ENCODE data around the gene NSMF.

NSMF gene

DNA sequence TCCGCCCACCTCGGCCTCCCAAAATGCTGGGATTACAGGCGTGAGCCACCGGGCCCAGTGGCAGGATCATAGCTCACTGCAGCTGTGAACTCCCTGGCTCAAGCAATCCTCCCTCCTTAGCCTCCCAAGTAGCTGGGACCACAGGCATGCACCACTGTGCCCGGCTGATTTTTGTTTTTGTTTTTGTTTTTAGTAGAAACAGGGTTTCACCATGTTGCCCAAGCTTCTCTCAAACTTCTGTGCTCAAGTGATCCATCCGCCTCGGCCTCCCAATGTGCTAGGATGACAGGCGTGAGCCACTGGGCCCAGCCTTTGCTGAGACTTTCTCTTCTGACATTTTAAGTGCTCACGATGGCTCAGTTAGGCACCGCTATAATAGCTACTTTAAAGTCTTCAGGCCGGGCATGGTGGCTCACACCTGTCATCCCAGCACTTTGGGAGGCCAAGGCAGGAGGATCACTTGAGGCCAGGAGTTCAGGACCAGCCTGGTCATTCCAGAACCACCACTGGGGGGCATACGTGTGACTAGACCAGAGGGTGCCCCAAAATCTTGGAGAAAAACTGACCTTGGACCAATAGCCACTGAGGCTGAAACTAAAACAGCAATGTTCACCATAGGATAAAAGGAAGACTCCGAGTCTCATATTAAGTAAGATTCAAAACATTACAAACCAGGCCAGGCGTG lies 14.9 kb downstream of the NSMF start:
- no peak for DNase-seq

DNA sequence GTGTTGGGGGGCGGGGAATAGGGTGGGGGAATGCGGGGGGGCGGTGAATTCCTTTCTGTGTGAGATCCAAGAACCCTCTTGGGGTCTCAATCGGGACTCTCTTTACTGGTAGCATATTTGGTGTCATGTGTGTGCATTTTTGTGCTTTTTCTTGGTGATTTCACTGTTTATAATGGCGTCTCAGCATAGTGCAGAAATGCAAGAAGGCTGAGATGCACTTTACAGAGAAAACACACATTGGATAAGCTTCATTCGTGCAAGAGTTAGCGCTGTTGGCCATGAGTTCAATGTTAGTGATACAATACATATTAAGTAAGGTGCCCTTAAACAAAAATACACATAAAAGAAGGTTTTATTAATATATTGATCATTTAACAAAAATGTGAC lies 17.2 kb downstream of the NSMF start:
- DNase-seq = no peak

DNA sequence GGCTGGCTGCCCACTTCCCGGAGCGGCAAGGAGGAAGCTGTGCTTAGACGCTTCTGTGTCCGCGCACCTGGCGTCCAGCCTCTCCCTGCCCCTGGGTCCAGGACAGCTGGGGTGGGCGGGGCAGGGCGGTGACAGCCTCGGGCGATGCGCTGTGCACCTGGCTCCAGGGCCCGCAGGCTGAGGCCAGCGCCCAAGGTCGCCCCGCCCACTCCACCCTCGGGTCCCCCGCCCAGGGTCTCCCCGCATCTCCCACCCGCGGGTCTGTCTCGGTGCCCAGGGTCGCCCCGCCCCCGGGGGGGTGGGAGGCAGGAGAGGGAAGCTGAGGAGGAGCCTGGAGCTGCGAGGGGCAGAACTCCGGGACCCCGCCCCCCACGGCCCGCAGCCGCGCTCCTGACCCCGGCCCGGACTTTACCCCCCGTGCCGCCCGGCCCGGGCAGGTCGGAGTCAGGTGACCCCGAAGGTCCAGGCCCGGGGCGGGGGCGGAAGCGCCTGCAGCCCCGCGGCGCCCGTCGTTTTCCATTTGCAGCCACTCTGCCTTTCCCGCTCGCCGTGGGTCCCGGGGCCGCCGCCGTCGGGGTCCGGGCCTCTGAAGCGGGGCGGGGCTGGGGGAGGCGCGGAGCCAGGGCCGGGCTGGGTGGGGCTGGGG lies 17.7 kb downstream of the NSMF start, which contains the start of gene ENTPD8:
Gene ENTPD8 (minus strand): TSS at position 69 of the 646 bp plus-strand sequence. CDS start 3,072 bp downstream, outside the sequence.
- DNase-seq = peak; percentile 76

DNA sequence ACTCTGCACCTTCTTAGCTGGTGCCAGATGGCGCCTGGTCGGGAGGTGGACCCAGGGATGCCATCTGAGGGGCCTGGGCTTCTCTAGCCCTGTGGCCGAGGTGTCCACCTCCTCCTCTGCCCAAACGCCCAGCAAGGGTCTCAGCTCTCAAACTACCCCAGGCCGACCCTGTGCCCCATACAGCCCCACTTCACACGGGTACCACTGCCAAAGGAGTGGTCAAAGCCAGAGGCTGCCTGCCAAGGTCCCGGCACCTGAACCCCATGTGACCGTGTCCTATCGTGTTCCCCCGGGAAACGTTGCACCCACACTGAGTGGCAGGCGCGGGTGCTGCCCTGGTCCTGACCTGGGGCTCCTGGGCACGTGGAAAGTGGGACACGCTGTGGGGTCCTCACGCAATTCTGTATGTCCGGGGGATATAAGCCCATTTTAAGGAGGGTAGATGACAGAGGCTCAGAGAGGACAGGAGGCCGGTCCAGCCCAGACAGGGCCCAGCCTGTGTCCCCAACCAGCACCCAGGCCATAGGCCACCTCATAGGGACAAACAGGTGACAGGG lies 19.9 kb downstream of the NSMF start:
- DNase-seq = no peak

DNA sequence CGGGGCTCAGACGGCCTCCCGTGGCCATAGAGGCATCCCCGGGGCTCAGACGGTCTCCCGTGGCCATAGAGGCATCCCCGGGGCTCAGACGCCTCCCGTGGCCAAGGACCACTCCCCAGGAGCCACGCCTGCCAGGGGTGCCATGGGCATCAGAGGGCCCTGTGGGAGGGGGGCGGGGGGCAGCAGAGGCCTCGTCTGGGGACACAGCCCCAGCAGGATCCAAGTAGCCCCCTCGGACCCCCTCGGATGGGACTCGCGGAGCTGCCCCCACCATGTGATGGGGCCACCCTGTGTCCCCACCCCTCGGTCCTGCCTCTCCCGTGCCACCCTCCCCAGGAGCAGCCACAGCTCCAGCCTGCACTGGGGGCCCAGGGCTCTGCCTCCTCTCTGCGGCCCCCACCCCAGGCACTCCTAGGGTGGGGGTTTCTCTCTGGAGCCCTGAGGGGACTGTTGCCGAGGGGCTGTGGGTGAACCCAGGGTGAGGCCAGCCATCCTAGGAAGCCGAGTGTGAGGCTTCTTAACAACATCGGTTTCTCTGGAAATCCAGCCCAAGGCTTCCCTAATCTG lies 20.5 kb downstream of the NSMF start:
- DNase-seq = no peak

DNA sequence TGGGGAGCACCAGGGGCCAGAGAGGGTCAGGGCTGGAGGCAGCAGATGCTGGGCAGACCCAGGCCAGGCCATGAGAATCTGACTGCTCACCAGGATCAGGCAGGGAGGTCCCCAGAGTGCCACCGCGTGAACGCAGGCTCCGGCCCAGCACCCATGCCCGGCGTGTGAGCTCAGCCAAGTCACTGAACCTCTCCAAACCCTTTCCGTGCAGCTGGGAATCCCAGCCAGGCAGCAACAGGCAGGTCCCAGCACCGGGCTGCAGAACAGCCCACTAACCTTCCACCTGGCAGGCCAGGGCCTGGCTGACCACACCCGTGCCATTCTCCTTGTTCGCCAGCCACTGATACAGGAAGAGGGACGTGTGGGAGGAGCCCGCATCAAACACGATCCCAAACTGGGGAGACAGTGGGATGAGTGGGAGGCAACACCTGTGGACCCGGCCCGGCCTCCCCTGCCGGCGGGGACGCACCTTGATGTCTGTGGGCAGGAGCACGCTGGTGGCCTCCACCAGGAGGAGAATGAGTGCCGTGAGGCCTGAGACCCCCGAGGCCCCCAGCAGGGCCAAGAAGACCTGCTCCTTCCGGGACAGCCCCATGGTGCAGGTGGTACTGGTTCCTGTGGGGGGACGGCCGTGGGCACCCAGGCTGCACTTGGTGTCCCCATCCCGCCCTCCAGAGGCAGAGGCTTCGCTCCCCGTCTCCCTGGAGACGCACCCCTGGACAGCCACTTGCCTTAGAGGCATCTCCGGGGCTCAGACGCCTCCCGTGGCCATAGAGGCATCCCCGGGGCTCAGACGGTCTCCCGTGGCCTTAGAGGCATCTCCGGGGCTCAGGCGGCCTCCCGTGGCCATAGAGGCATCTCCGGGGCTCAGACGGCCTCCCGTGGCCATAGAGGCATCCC lies 21.2 kb downstream of the NSMF start:
- no peak for DNase-seq

DNA sequence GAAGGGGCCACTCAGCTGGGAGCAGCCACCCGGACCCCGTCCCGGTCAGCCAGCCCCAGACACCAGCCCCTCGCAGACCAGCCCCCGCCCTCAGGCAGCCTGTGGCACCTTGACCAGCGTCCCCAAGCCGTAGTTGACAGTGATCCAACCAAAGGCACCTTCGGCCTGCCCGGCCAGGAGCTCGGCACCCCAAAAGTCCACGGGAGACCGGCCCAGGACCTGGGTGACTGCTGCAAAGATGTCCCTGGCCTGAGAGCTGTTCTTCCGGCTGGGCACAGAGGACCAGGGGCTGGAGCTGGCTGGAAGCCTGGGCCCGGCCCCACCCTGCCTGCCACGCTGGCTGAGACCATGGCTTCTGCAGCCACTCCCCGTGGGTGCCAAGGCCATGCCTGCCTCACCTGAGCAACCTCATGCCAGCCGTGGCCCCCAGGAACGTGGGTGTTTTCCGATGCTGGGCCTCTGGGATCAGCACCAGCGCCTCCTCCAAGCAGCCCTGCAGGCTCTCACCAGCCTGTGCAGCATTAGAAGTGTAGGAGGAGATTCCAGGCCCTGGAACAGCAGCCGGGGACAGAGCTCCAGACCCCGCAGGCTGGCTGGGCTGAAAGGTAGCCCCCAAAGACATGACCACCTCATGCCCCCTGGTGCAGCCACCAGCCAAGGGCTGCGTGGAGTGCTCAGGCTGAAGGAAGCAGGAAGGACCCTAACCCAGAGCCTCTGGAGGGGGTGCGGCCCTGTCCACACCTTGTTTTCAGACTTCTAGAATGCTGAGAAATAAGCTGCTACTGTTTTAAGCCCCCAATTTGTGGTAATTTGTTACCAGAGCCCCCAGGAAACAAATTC lies 22.2 kb downstream of the NSMF start:
- no peak for DNase-seq

DNA sequence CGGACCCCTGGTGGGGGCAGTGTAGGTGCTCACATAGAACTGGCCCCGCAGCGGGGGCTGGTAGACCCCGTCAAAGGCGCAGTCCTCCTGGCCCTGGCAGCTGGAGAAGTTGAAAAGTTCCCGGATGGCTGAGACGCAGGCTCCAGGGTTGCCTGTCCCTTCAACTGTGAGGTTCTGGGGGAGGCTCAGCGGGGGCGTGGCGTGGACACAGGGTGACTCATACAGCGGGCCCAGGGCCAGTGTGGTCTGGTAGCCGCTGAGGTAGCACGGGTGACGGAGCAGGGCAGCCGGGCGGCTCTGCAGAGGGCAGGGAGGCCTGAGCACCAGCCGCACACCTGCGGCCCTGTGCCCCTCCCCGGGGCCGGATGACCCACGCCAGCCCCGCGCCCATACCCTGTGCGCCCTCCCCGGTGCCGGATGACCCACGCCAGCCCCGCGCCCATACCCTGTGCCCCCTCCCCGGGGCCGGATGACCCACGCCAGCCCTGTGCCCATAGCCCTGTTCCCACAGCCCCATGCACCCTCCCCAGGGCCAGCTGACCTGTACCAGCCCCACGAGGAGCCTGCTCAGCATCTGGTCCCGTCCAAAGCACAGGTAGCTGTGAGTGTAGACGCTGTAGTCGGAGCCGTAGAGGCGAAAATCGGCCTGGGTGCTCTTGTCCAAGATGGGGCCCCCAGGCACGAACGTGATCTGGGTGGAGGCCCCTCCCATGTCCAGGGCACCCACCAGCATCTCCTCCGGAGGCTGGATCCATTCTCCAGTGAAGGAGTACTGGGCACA lies 23.0 kb downstream of the NSMF start:
- DNase-seq = no peak

DNA sequence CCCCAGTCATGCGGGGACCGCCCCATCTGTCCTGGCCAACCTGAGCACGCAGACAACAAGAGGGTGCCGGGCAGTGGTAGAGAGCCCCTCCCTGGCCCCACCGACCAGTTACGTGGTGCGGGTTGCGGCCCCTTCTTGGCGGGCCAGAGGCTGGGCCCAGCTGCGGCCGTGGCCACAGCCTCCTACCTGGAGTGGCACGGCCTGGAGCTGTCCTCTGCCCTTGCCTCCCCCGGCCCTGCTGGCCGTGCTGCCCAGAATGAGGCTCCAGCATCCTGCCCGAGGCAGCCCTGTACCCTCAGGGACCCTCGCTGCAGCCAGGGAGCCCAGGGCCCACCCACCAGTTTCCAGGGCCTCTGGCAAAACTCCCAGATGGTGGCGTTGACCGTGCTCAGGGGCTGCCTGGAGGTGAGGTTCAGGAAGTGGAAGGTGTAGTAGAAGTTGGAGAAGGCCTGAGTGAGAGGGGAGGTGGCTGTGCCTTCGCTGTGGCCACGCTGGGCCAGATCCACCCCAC lies 23.7 kb downstream of the NSMF start:
- no peak for DNase-seq

DNA sequence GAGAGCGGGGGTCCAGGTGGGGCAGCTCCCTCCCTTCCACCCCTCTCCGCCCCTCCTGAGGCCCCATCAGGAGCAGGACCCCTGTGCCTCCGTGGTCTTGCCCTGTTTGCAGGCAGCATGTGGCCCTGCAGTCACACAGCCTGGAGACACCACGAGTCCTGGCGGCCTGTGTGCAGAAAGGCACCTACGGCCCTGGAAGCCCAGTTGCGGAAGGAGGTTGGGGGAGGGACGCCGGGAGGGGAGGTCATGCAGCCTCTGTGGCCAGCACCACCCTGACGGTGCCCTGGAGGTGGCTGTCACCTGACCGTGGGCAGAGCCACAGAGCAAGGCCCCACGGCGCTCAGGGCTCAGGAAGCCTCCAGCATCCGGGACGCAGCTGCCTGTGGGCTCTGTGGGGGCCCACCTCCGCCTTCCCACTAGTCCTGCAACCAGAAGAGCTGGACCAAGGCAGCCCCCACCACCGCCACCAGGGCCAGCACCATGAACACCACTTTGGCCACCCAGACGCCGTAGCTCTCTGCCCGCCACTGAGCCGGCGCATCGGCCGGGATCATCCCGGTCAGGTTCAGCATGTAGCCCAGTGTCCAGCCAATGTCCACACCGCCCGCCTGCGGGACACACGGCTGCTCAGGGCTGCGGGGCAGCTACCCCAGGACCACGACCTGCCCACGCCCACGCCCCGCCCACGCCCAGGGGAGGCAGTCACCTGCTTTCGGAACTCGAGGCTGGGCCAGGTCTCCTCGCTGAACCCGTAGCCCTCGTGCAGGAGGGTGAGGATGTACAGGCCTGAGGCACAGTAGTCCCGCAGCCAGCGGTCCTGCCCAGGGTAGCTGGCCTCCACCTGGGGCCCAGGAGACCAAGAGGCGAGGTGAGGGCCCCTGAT lies 24.4 kb downstream of the NSMF start:
- DNase-seq = no peak

DNA sequence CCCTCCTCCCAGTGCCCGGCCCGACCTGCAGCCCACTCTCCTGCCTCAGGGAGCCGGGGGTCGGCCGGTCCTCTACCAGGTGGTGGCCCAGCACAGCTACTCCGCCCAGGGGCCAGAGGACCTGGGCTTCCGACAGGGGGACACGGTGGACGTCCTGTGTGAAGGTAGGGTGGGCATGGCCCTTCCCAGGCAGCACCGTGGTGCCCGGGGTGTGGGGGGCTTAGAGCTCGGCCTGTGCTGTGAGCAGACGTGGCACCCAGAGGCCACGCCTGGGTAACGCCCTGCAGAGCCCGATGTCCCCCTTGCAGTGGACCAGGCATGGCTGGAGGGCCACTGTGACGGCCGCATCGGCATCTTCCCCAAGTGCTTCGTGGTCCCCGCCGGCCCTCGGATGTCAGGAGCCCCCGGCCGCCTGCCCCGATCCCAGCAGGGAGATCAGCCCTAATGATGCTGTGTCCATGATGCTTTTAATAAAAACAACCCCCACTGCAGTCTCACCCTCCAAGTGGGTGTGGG lies 25.2 kb downstream of the NSMF start:
- DNase-seq = no peak

DNA sequence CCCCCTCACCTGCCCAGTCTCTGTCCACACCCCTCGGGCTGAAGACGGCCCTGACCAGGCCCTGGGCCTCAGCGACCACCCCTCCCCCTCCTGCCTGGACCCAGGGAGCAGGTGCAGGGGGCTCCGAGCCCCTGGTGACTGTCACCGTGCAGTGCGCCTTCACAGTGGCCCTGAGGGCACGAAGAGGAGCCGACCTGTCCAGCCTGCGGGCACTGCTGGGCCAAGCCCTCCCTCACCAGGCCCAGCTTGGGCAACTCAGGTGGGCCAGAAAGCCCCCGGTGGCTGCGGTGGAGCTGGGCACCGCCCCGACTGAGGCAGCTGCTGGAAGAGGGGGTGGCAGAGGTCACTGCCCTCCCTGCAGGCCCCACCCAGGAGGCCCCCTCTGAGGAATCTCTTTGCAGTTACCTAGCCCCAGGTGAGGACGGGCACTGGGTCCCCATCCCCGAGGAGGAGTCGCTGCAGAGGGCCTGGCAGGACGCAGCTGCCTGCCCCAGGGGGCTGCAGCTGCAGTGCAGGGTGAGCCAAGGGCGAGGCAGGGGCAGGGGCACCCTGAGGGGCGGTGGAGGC lies 25.7 kb downstream of the NSMF start:
- no peak for DNase-seq

DNA sequence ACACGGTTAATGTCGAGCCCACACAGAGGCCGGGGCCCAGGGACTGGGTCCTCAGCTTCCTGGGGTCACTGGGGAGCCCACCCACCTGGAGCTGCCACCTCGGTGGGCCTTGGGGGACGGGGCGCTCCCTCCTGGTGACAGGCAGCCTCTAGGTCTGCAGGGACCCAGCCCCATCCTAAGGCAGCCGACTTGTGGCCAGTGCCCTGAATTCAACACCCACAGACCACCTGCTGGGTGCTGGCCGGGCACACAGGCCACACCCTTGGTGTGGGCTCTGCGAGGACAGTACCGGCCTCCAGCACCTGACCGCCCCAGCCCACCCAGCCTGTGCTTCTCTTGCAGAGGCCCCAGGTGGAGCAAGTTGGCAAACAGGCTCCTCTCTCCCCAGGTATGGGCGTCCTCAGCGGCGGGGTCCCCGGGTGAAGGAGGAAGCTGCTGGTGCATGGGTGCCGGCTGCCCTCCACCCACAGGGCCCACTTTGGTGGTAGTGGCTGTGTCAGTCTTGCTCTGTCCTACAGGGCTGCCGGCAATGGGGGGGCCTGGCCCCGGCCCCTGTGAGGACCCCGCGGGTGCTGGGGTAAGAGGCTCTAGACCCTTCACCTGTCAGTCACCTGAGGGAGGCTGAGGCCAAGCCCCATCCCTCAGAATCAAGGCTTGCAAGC lies 26.3 kb downstream of the NSMF start:
- DNase-seq = no peak

DNA sequence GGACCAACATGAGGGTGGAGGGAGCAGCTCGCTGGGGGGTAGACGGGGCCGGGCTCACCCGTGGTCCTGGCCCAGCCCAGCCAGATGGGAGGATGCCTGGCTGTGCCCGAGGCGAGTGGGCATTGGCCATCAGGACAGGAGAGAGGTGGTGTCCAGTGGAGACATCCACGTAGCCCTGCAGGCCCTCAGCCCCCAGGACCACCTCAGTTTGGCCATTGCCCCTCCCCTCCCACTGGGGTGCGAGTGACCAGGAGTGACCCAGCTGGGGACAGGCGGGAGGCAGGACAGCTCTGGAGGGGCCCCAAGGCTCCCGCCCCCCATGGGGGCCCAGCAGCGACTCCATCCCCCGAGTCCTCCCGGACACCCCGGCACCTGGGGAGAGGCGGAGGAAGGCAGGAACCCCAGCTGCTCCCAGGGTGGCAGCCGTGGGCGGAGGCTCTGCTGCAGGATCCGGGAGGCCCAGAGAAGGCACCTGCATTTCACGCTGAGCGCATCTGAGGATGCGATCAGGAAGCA lies 27.7 kb downstream of the NSMF start:
- DNase-seq = no peak

DNA sequence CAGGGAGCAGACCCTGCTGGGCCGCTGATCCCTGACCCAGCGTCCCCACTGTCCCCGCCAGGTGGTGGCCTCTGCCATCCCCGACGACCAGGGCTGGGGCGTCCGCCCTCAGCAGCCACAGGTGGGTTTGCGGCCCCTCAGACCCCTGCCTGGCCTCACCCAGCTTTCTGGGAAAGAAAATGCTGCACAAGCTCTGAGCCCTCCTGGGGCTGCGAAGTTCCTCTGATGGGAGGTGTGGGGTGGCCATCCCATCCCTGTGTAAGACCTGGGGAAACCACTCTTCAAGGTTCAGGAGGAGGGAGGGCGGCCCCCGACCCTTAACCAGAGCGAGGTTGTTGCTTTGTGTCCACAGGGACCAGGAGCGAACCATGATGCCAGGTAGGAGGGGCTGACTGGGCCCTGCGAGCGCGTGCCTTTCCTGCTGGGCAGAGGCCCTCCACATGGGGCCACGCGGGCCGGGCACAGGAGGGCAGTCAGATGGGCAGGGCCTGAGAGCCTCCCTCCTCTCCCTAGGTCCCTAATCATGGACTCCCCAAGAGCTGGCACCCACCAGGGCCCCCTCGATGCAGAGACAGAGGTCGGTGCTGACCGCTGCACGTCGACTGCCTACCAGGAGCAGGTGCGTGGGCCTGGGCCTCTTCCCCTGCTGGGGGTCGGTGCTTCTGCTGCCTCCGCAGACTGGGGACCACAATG lies 28.3 kb downstream of the NSMF start:
- DNase-seq = no peak

DNA sequence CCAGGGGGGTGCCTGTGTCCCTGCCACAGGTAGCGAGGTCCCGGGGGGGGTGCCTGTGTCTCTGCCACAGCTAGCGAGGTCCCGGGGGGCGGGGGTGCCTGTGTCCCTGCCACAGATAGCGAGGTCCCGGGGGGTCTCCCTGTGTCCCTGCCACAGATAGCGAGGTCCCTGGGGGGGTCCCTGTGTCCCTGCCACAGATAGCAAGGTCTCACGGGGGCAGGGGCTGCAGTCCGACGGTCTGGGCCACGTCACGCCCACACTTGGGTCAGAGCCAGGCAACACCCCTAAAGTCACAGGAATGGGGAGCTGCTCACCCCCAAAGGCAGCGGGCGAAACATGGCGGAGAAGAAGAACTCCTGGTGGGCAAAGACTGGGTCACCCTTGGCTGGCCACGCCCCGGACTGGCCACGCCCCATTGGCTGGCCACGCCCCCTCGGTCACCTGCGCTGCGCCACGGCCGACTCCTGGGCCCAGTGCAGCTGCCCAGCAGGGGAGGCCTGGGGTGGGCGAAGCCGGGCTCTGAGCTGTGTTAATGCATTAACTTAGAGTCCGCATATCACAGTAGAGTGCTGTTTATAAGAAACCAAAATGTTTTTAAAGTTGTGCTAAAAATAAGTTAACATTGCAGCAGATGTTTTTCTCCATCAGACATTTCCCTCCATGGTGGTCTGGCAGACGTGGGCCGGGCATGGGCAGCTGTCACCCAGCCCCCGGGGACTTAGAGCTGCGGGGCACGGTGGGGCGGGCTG lies 29.0 kb downstream of the NSMF start:
- peak; percentile 32 for DNase-seq

DNA sequence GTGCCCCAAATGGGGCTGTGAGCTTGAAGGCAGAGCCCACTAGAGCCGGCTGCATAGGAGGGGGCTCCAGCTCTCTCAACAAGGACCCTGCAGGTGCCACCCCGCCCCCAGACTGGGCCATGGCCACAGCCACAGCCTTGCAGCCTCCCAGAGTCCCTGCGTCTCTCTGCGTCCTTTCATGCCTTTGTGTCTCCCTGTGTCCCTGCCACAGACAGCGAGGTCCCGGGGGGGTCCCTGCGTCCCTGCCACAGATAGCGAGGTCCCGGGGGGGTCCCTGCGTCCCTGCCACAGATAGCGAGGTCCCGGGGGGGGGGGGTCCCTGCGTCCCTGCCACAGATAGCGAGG lies 29.6 kb downstream of the NSMF start:
- no peak for DNase-seq
